ENCODE measurements around the gene LSM14B. TPM values are rescaled to one million over a fixed set of nuclear protein-coding genes. Genes with fewer than 3 reads are reported as not detected.

The LSM14B gene
- total RNA-seq, 1 experiment from 2014 or later = 73.5 TPM

- no peak for TF ChIP-seq E2F4 (CRISPR knock-in tag; IDR thresholded peaks at IDR 0.05; ENCODE audit: borderline replicate concordance, low read depth)
These were observed 27.4 kb downstream of the LSM14B start (continued) for GRCh38 chr20:62149532-62150309.

GRCh38 chr20:62150310-62150575 is 28.0 kb downstream of the LSM14B start:
- peak overlapping the region; percentile 97 for H3K27ac Mint-ChIP-seq
- POLR2A ChIA-PET = no interaction called here
- H3K36me3 Mint-ChIP-seq = peaks cover 32% of the 10 kb centered on the region
- no peak for DNase-seq (ENCODE audit: low spot score)
- H3K27me3 Mint-ChIP-seq (ENCODE audit: low read depth) = no peaks in the 10 kb centered on the region
- CTCF ChIA-PET = interaction anchor here (1.6 kb wide), 1 partner anchor 139 kb away, joined by 6 read pairs; no protein-coding TSS in a partner anchor
- TF ChIP-seq ZNF317 (CRISPR knock-in tag; IDR thresholded peaks at IDR 0.05; ENCODE audit: borderline replicate concordance, low read depth) = no peak
- no peak overlapping the region for H3K4me3 Mint-ChIP-seq
- ATAC-seq = no peak
- H3K4me1 Mint-ChIP-seq = peaks cover 43% of the 10 kb centered on the region
- peaks cover 8% of the 10 kb centered on the region for H3K9me3 Mint-ChIP-seq

GRCh38 chr20:62151225-62151624 is 28.9 kb downstream of the LSM14B start:
- Mint-ChIP-seq H3K9me3 (peaks cover 8% of the 10 kb centered on the region), H3K4me1 (peaks cover 48% of the 10 kb centered on the region), H3K27me3 (ENCODE audit: low read depth) (no peaks in the 10 kb centered on the region), H3K4me3 (no peak overlapping the region), H3K27ac (no peak overlapping the region), H3K36me3 (peaks cover 32% of the 10 kb centered on the region)
- DNase-seq (ENCODE audit: low spot score) = no peak
- TF ChIP-seq HMGA2 (CRISPR knock-in tag; IDR thresholded peaks at IDR 0.05) (no peak), E2F1 (CRISPR knock-in tag; IDR thresholded peaks at IDR 0.05) (no peak), ZNF317 (CRISPR knock-in tag; IDR thresholded peaks at IDR 0.05; ENCODE audit: borderline replicate concordance, low read depth) (no peak), ZSCAN18 (CRISPR knock-in tag; IDR thresholded peaks at IDR 0.05) (no peak), AR (CRISPR knock-in tag; IDR thresholded peaks at IDR 0.05) (no peak), ERG (CRISPR knock-in tag; IDR thresholded peaks at IDR 0.05) (no peak), NFE2L1 (CRISPR knock-in tag; IDR thresholded peaks at IDR 0.05) (no peak), ZNF532 (CRISPR knock-in tag; IDR thresholded peaks at IDR 0.05; ENCODE audit: borderline replicate concordance) (no peak), TEAD1 (CRISPR knock-in tag; IDR thresholded peaks at IDR 0.05) (no peak), MAX (CRISPR knock-in tag; IDR thresholded peaks at IDR 0.05) (no peak), FOXP4 (CRISPR knock-in tag; IDR thresholded peaks at IDR 0.05) (no peak), JUN (CRISPR knock-in tag; IDR thresholded peaks at IDR 0.05) (no peak)
- CTCF ChIA-PET = interaction anchor here (0.7 kb wide), 1 partner anchor 87 kb away, joined by 4 read pairs; no protein-coding TSS in a partner anchor
- POLR2A ChIA-PET = no interaction called here
- no peak for ATAC-seq
